Stimulated activated CD4-positive, alpha-beta T cell treated with anti-CD3 and anti-CD28 coated beads, Interleukin-4, amount 100 ng/mL, for 1 hour (primary cell): Measurements from ENCODE around the gene LY6G6F.
"Not testable (repeated sequence)": the region's sequence is repeated elsewhere in the genome, so short reads cannot be mapped to it uniquely, and the experiment has no call there.

ENCODE experiments used
- DNase-seq: peaks from one replicate; pipeline ENCODE4 v3.0.0-alpha.2; 2020

The LY6G6F gene

DNA sequence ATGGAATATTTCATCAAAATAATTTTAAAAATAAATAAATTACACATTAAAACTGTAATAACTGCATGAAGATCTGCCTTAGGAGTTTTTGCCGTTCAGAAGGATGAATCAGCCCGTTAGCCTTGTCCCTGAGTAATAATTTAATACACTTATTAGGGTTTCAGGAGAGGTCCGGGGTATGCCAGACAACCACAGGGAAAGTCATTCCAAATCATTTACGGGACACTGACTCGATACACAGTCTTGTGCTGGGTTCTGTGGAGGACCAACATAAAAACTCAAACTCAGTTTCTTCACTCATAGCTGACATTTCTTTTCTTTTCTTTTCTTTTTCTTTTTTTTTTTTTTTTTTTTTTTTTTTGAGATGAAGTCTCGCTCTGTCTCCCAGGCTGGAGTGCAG is 735 bp upstream of the LY6G6F start:
- no peak for DNase-seq

- no peak for DNase-seq
These were observed 1.0 kb downstream of the LY6G6F start for GRCh38 chr6:31707701-31708100.

- DNase-seq, result no peak
These were observed 1.6 kb downstream of the LY6G6F start for GRCh38 chr6:31708224-31708623.

DNA sequence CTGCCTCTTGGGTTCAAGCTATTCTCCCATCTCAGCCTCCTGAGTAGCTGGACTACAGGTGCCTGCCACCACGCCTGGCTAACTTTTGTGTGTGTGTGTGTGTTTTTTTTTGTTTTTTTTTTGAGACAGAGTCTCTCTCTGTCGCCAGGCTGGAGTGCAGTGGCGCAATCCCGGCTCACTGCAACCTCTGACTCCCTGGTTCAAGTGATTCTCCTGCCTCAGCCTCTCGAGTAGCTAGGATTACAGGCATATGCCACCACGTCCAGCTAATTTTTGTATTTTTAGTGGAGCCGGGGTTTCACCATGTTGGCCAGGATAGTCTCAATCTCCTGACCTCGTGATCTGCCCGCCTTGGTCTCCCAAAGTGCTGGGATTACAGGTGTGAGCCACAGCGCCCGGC is 2.5 kb downstream of the LY6G6F start:
- not testable (repeated sequence) for DNase-seq

DNA sequence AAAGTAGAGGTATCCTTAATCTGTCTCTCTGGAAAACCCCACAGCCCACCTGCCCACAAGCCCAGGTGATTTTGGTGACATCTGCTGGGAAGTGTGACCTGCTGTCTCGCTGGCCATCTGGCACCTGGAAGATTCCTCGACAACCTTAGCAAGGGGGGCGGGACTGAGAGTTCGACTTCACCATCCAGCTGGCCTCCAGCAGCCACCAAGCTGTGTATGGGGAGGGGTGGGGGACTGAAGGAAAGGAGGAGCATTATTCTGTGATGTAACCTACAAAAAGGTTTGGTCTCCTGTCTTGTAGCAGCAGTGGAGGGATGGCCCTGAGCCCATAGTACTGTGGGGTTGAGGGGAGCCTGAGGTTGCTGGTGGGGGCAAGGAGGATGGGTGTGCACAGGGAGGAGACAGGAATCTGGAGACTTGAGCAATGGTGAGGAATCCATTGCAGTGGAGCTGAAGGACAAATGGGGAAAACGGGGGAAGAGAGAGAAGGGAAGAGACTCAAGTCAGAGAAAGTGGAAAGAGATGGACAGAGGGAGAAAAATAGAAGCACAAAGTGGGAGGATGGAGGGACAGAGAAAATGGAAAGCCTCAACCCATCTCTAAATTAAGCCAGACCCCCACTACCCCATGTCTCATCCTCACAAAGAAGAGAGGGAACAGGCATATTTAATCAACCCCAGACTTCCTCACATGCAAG is 4.0 kb downstream of the LY6G6F start:
- DNase-seq, result no peak

GRCh38 chr6:31711233-31711632 is 4.6 kb downstream of the LY6G6F start:
- DNase-seq, result no peak

- no peak for DNase-seq
These were observed 5.6 kb downstream of the LY6G6F start for GRCh38 chr6:31712296-31712695.

DNA sequence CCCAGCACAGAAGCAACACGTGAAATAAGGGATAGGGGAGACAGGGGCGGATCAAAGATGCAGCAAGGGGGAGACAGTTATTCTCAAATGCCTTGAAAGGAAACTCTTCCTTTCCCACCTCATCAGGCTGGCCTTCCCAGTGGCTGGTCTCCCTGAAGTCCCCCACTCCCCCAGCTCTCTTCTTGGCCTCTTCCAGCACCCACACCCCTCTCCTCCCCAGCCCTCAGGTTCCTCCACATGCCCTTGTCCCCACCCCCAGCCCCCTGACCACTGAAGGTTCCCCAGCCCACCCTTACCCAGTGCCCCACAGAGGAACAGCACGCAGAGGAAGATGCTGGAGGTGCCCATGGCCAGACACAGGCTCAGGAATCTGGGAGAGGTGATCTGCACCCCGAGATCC is 6.8 kb downstream of the LY6G6F start:
- DNase-seq, result no peak

DNA sequence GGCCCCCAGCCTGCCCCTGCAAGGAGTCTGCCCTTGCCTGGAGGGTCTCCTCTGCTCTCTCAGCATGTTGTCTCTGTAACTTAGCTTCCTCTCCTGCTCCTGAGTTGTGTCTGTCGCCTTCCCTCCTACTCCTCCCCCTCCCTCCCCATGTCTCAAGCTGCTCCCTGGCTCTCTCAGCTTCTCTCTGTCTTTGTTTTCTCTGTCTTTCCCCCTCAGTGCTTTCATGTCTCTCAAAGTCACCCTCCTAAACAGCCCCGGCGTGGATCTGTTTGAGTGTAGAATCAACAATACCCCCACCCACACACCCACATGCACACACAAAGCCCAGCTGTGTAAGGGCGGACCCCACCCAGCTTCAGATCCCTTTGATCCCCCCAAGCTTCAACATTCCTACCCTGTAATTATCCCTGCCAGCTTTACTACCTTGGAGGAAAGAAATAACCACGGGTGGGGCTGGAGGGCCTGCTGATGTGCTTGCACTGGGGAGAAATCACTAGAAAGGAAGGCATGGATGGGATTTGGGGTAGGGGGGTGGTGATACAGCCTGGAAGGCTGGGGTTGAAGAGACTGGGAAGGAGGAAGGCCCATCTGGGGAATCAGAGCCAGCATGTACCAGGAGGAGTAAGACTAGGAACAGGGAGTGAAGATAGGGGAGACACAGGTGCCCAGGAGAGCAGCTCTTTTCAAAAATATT is 7.5 kb downstream of the LY6G6F start:
- DNase-seq, result no peak

DNA sequence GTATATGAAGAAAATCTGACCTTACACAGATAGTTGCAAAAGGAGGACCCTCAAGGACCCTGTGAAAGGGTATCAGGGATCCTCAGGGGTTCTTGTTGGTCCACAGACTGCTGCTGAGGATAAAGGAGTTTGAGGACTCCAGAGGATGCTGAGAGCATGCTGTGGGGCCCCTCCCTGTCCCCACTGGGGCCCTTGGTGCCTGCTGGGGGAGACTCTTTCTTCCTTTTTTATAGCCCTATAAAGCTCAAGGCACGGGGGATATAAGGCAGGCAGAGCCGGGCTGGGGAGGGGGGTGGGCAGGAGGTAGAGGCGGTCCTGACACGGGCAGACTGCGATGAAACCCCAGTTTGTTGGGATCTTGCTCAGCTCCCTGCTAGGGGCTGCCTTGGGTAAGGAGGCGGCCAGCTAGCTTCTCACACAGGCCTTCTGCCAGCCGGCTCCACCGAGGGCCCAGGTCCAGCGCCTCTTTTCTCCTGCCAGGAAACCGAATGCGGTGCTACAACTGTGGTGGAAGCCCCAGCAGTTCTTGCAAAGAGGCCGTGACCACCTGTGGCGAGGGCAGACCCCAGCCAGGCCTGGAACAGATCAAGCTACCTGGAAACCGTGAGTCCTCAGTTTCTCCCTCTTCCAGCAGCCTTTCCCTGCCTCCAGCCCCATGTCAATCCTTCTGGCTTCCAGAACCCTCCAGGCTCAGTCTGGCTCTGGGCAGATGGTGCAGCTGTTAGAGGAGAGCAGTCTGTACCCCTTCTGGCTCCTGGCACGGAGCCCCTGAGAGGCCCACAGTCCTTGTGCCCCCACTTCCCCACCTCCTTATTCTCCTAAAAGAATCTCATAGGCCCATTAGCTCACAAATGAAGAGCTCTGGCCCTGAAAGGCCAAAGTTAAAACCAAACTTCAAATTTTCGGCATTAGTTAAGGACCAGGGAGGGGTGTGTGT is 8.6 kb downstream of the LY6G6F start, which contains the start of gene LY6G6D:
TSS of gene LY6G6D (plus strand) at position 327 of the 937 bp plus-strand sequence. CDS start at position 335, 8 bp downstream.
- DNase-seq, result no peak

GRCh38 chr6:31717499-31718222 is 11.0 kb downstream of the LY6G6F start:
- DNase-seq, result no peak

- no peak for DNase-seq
These were observed 11.6 kb downstream of the LY6G6F start for GRCh38 chr6:31718265-31718664.

- DNase-seq, result no peak
These were observed 12.3 kb downstream of the LY6G6F start for GRCh38 chr6:31719001-31719400.

GRCh38 chr6:31720196-31720770 is 13.6 kb downstream of the LY6G6F start:
- DNase-seq, result no peak

DNA sequence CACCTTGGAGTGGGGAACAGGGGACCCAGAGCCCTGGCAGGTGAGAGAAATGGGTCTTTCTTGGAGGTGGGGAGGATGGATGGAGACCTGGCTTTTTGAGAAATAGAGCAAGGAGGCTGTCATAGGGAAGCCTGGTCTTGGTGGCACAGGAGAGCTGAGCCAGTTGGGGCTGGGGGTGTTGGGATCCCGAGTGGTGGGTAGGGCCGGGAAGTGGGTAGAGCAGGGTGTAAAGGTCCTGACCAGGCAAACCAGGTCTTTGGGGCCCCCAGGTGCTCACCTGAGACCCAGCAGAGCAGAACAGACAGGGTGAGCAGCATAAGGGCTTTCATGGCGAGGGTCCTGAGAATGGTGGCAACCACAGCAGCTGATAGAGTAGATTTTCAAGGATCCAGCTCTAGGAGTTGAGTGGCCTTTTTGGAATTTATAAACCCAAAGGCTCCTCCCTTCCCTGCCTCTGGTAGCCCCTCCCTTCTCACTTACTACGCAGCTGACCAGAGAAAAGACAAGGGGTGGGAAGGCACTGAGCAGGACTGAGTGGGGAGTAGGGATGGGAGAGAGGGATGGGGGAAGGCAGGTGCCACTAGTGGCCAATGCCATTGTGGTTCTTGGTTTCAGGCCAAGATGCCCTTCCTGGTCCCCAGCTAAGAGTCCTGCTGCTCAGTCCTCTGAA is 14.8 kb downstream of the LY6G6F start, which contains the start of gene LY6G6C:
TSS of gene LY6G6C (minus strand) at position 396 of the 670 bp plus-strand sequence. CDS start at position 329, 67 bp downstream.
- no peak for DNase-seq

GRCh38 chr6:31722173-31722572 is 15.5 kb downstream of the LY6G6F start:
- no peak for DNase-seq

DNA sequence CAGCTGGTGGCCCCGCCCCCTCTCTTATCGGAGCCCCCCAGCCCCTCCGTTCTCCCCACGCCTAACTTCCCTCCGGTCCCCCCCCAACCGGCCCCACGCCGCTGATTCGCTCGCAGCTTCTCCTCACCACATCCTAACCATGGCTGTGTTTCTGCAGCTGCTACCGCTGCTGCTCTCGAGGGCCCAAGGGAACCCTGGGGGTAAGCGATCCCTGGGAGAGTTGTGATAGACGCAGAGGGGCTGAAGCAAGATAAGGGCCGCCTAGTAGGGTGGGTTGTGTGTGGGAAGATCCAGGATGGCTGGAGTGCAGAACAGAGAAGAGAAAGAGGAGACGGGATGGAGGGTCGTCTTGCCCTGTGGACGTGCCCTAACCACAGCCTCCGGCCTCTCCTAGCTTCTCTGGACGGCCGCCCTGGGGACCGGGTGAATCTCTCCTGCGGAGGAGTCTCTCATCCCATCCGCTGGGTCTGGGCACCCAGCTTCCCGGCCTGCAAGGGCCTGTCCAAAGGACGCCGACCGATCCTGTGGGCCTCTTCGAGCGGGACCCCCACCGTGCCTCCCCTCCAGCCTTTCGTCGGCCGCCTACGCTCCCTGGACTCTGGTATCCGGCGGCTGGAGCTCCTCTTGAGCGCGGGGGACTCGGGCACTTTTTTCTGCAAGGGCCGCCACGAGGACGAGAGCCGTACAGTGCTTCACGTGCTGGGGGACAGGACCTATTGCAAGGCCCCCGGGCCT is 16.7 kb downstream of the LY6G6F start, which contains the start of gene MPIG6B:
TSS of gene MPIG6B (plus strand) at position 129 of the 735 bp plus-strand sequence. CDS start at position 140, 11 bp downstream.
- no peak for DNase-seq

DNA sequence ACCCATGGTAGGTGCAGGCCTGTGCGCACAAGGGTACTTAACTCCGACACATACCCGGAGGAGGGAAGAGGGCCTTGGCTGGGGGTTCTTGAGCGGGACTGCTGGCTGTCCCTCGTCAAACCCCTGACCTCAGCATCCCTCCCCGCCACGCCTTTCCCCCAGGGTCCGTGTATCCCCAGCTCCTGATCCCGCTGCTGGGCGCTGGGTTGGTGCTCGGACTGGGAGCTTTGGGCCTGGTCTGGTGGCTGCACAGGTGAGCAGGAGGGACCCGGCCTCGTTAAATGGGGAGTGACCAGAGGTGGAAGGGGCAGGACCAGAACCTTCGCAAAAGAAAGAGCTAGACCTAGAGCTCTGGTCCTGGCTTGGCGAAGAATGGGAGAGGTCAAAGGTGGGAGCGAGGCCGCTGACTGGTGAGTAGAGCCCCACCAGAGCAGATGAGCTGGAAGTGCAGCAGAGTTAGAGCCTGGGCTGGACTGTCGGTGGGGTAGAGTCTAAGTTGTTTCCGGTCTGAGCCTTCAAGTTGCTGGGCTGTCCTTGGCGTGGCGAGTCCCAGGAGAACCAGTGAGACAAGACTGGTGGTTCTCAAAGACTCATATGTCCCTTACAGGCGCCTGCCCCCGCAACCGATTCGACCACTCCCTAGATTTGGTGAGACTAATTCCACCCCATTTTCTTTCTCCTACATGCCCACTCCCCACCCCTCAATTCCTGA is 17.5 kb downstream of the LY6G6F start:
- DNase-seq, result no peak

DNA sequence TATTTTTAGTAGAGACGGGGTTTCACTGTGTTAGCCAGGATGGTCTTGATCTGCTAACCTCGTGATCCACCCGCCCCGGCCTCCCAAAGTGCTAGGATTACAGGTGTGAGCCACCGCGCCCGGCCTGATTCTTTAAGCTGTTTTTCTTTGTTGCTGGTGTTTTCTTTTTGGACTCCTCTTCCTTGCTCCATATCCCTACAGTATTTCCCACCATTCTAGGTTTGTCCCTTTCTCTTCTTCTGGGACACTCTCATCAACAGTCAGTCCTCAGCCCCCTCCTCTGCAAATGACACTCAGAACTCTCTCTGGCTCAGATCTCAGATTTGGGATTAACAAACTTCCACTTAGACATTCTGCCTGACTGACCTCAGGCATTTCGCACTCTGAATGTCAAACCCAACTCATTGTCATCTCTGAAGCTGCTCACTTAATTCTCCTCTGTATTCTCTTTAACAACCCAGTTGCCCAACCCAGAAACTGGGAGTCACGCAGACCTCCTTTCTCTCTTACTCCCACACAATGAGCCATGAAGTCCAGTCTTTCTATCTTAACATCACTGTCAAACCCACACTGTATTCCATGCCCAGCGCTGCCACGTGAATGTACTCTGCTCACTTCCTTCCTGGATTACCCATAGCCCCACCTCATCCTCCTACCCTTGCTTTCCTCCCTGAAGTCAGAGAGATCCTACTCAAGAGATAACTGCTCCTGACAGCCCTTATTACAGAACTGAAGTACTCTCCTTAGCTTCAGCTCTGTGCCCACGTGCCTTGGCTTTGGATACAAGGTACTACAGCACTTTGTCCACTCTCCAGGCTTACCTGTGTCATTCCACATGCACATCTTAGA is 19.1 kb downstream of the LY6G6F start:
- no peak for DNase-seq
